ENCODE measurements around the gene RAC3.

RAC3 gene

GRCh38 chr17:82029391-82029790 lies 2.1 kb upstream of the RAC3 start:
- Histone ChIP-seq H3K9me3 (ENCODE audit: insufficient read depth, low read length) (no peaks in the 10 kb centered on the region), H3K4me3 (ENCODE audit: insufficient read depth, low read length, poor library complexity, severe bottlenecking) (no peak overlapping the region), H2AFZ (ENCODE audit: low read depth, low read length, severe bottlenecking) (no peak overlapping the region), H3K36me3 (ENCODE audit: low read length) (no peaks in the 10 kb centered on the region), H3K9me2 (replicated peaks; ENCODE audit: insufficient read depth, low read length) (no peaks in the 10 kb centered on the region), H3K4me2 (ENCODE audit: low read depth, low read length, poor library complexity, severe bottlenecking) (no peak overlapping the region), H4K20me1 (ENCODE audit: low read depth, low read length) (no peaks in the 10 kb centered on the region), H3K79me2 (ENCODE audit: insufficient read depth, low read length) (no peaks in the 10 kb centered on the region), H3K9ac (ENCODE audit: low read length) (no peak overlapping the region), H3F3A (ENCODE audit: insufficient read depth) (no peaks in the 10 kb centered on the region), H3K27me3 (ENCODE audit: low read length) (no peaks in the 10 kb centered on the region), H3K27ac (ENCODE audit: low read depth, low read length) (no peak overlapping the region)
- TF ChIP-seq, protein P1, sequence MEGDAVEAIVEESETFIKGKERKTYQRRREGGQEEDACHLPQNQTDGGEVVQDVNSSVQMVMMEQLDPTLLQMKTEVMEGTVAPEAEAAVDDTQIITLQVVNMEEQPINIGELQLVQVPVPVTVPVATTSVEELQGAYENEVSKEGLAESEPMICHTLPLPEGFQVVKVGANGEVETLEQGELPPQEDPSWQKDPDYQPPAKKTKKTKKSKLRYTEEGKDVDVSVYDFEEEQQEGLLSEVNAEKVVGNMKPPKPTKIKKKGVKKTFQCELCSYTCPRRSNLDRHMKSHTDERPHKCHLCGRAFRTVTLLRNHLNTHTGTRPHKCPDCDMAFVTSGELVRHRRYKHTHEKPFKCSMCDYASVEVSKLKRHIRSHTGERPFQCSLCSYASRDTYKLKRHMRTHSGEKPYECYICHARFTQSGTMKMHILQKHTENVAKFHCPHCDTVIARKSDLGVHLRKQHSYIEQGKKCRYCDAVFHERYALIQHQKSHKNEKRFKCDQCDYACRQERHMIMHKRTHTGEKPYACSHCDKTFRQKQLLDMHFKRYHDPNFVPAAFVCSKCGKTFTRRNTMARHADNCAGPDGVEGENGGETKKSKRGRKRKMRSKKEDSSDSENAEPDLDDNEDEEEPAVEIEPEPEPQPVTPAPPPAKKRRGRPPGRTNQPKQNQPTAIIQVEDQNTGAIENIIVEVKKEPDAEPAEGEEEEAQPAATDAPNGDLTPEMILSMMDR (IDR thresholded peaks at IDR 0.05; ENCODE audit: insufficient read depth, low read length, poor library complexity, severe bottlenecking) = no peak
- TF ChIP-seq EZH2phosphoT487 (conservative IDR thresholded peaks at IDR 0.05; ENCODE audit: low read length) = no peak

GRCh38 chr17:82029990-82030469 lies 1.4 kb upstream of the RAC3 start:
- Histone ChIP-seq H3F3A (ENCODE audit: insufficient read depth) (peaks cover 4% of the 10 kb centered on the region; the same call in 1 of the 2 replicates), H3K9me3 (ENCODE audit: insufficient read depth, low read length) (no peaks in the 10 kb centered on the region), H3K27me3 (ENCODE audit: low read length) (no peaks in the 10 kb centered on the region), H4K20me1 (ENCODE audit: low read depth, low read length) (no peaks in the 10 kb centered on the region), H3K27ac (ENCODE audit: low read depth, low read length) (no peak overlapping the region), H3K36me3 (ENCODE audit: low read length) (no peaks in the 10 kb centered on the region), H2AFZ (ENCODE audit: low read depth, low read length, severe bottlenecking) (no peak overlapping the region), H3K9ac (ENCODE audit: low read length) (peak overlapping the region; percentile 55; the same call in 1 of the 2 replicates), H3K79me2 (ENCODE audit: insufficient read depth, low read length) (no peaks in the 10 kb centered on the region), H3K4me2 (ENCODE audit: low read depth, low read length, poor library complexity, severe bottlenecking) (peak overlapping the region; percentile 66), H3K9me2 (replicated peaks; ENCODE audit: insufficient read depth, low read length) (no peaks in the 10 kb centered on the region), H3K4me3 (ENCODE audit: insufficient read depth, low read length, poor library complexity, severe bottlenecking) (no peak overlapping the region)
- TF ChIP-seq, protein P1 (IDR thresholded peaks at IDR 0.05; ENCODE audit: insufficient read depth, low read length, poor library complexity, severe bottlenecking) = no peak
- no peak for TF ChIP-seq EZH2phosphoT487 (conservative IDR thresholded peaks at IDR 0.05; ENCODE audit: low read length)

DNA sequence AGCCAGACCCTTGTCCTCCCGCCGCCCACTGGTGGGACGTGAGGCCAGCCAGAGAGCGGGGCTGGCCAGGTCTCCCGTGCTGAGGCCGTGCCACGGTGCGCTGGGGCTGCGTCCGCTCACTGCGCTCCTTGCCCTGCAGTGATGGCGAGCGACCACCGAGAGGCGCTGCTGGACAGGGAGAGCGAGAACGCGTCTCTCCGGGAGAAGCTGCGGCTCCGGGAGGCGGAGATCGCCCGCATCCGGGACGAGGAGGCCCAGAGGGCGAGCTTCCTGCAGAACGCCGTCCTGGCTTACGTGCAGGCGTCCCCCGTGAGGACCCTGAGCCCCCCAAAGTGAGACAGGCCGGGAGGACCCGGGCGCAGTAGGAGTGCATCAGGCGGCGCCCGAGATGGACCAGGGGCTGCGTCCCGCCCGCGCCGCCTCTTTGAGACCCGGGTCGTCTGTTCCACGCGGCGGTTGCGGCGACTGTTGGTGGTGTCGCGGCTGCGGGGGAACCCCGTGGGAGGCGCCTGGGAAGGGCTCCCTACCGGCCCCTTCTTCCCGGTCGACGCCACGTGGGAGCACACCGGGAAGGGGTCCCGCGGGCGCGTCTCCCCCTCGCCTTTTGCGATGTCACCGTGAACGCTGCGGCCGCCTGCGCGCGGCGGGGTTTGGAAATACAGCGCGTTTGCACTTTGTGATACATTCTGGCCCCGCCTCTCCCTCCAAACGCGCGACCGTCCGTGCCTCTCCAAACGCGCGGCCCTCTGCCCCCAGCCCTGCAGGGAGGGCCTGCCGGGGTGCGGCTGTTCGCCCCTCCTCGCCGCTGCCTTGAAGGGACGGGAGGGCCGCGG lies 792 bp upstream of the RAC3 start:
- Histone ChIP-seq H3F3A (ENCODE audit: insufficient read depth) (peaks cover 9% of the 10 kb centered on the region; the same call in 1 of the 2 replicates), H4K20me1 (ENCODE audit: low read depth, low read length) (no peaks in the 10 kb centered on the region), H3K9me3 (ENCODE audit: insufficient read depth, low read length) (no peaks in the 10 kb centered on the region), H3K4me2 (ENCODE audit: low read depth, low read length, poor library complexity, severe bottlenecking) (peak overlapping the region; percentile 66), H2AFZ (ENCODE audit: low read depth, low read length, severe bottlenecking) (peak overlapping the region; percentile 61), H3K79me2 (ENCODE audit: insufficient read depth, low read length) (no peaks in the 10 kb centered on the region), H3K27me3 (ENCODE audit: low read length) (no peaks in the 10 kb centered on the region), H3K9me2 (replicated peaks; ENCODE audit: insufficient read depth, low read length) (no peaks in the 10 kb centered on the region), H3K27ac (ENCODE audit: low read depth, low read length) (peak overlapping the region; percentile 58), H3K36me3 (ENCODE audit: low read length) (no peaks in the 10 kb centered on the region), H3K9ac (ENCODE audit: low read length) (peak overlapping the region; percentile 55), H3K4me3 (ENCODE audit: insufficient read depth, low read length, poor library complexity, severe bottlenecking) (peak overlapping the region; percentile 53)
- TF ChIP-seq, protein P1 (IDR thresholded peaks at IDR 0.05; ENCODE audit: insufficient read depth, low read length, poor library complexity, severe bottlenecking) = peak; percentile 40
- TF ChIP-seq EZH2phosphoT487 (conservative IDR thresholded peaks at IDR 0.05; ENCODE audit: low read length) = no peak
